HUES48 (cell line): ENCODE measurements around the gene THAP4.
A peak's percentile ranks its signal among the peaks of the same experiment; 100 is the strongest.

Source experiments
- H3K27ac ChIP-seq: one replicate; pipeline ENCODE4 v1.7.0; 2013; ENCODE audit warnings: low read depth, low read length, inconsistent platforms
- H3K27me3 ChIP-seq: 2 replicates; pipeline ENCODE4 v1.6.1; 2013; ENCODE audit warnings: mild to moderate bottlenecking, low read length; ENCODE audit not compliant: control insufficient read depth, insufficient read depth
- H3K36me3 ChIP-seq: 2 replicates; pipeline ENCODE4 v1.6.1; 2013; ENCODE audit warnings: low read length; ENCODE audit not compliant: control insufficient read depth, insufficient read depth
- H3K4me1 ChIP-seq: 2 replicates; pipeline ENCODE4 v1.6.1; 2013; ENCODE audit warnings: mild to moderate bottlenecking, low read length; ENCODE audit not compliant: control insufficient read depth, insufficient read depth
- H3K4me3 ChIP-seq: 2 replicates; pipeline ENCODE4 v1.5.1; 2013; ENCODE audit warnings: mild to moderate bottlenecking, low read depth, low read length
- H3K9ac ChIP-seq: 2 replicates; pipeline ENCODE4 v1.6.1; 2013; ENCODE audit warnings: mild to moderate bottlenecking, low read depth, low read length, moderate library complexity
- H3K9me3 ChIP-seq: 2 replicates; pipeline ENCODE4 v1.6.1; 2013; ENCODE audit warnings: low read length; ENCODE audit not compliant: control insufficient read depth, insufficient read depth

Gene THAP4

GRCh38 chr2:241673797-241674725 lies 37.1 kb upstream of the THAP4 start:
- Histone ChIP-seq H3K9ac (no peak overlapping the region), H3K9me3 (no peaks in the 10 kb centered on the region), H3K4me1 (no peaks in the 10 kb centered on the region), H3K36me3 (peaks cover 70% of the 10 kb centered on the region), H3K27ac (peak overlapping the region; percentile 21), H3K27me3 (no peaks in the 10 kb centered on the region), H3K4me3 (no peak overlapping the region)

- Histone ChIP-seq H3K27ac (no peak overlapping the region), H3K36me3 (peaks cover 70% of the 10 kb centered on the region), H3K4me1 (no peaks in the 10 kb centered on the region)
These were observed 36.3 kb upstream of the THAP4 start for GRCh38 chr2:241673189-241673663.

DNA sequence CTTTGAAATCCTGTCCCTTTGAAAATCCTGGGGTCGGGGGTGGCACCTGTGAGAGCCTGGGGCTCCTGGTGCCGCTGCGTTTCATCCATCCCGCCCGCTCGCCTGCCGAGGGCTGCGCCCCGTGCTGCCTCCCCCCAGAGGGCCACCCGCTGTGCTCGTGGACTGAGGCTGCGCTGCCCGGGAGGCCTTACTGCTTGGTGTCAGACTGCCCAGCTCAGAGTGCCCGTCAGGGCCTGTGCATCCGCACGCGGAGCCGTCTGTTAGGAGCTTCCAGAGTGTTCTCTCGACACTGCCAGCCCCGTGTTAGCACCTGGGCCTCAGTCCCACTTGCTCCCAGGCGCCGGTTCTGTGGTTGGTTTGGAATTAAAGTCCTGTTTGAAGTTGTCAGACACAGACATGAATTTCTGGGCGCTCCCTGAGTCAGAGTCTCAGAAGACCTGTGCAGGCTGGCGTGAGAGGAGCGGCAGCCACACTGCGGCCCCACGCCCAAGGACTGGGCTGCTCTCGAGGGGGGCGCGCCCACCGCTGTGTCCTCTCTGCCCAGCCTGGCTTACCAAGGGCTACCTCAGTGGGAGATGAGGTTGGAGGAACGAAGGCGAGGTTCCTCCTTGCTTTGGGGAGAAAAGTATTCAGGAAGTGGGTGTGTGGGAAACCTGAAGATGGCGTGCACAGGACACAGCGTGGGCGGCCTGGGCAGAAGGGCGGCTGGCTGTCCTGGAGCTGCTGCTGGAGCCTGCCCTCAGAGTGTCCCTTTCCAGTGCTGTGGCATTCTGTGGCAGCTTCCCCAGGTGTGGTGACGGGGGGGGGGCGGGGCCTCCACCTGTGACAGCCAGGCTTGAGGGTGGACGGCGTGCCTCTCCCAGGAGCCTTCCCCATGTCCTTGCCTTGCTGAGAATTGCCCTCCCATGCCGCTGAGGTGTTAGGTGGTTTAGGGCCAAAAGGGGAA lies 35.6 kb upstream of the THAP4 start:
- H3K27ac ChIP-seq = no peak overlapping the region
- H3K9ac ChIP-seq = no peak overlapping the region
- H3K36me3 ChIP-seq = peaks cover 70% of the 10 kb centered on the region
- H3K4me3 ChIP-seq = no peak overlapping the region
- no peaks in the 10 kb centered on the region for H3K27me3 ChIP-seq
- no peaks in the 10 kb centered on the region for H3K4me1 ChIP-seq
- no peaks in the 10 kb centered on the region for H3K9me3 ChIP-seq

More at GRCh38 chr2:241673189-241673663, 36.3 kb upstream of the THAP4 start:
- H3K4me3 ChIP-seq = no peak overlapping the region
- no peak overlapping the region for H3K9ac ChIP-seq
- no peaks in the 10 kb centered on the region for H3K9me3 ChIP-seq
- H3K27me3 ChIP-seq = no peaks in the 10 kb centered on the region

GRCh38 chr2:241671457-241672240 lies 34.7 kb upstream of the THAP4 start:
- H3K4me1 ChIP-seq = no peaks in the 10 kb centered on the region
- no peaks in the 10 kb centered on the region for H3K9me3 ChIP-seq
- H3K4me3 ChIP-seq = no peak overlapping the region
- no peak overlapping the region for H3K27ac ChIP-seq
- H3K9ac ChIP-seq = no peak overlapping the region
- H3K27me3 ChIP-seq = no peaks in the 10 kb centered on the region
- peaks cover 65% of the 10 kb centered on the region for H3K36me3 ChIP-seq

GRCh38 chr2:241670333-241671110 lies 33.6 kb upstream of the THAP4 start:
- no peak overlapping the region for H3K27ac ChIP-seq
- no peak overlapping the region for H3K4me3 ChIP-seq
- no peaks in the 10 kb centered on the region for H3K9me3 ChIP-seq
- H3K27me3 ChIP-seq = no peaks in the 10 kb centered on the region
- no peaks in the 10 kb centered on the region for H3K4me1 ChIP-seq
- no peak overlapping the region for H3K9ac ChIP-seq
- H3K36me3 ChIP-seq = peaks cover 56% of the 10 kb centered on the region

GRCh38 chr2:241668839-241669238 lies 31.9 kb upstream of the THAP4 start:
- Histone ChIP-seq H3K4me1 (0 out of 2 replicates have a peak, but pooled peaks cover 2% of the 10 kb centered on the region), H3K4me3 (no peak overlapping the region), H3K36me3 (peaks cover 49% of the 10 kb centered on the region), H3K9me3 (no peaks in the 10 kb centered on the region), H3K27ac (no peak overlapping the region), H3K9ac (no peak overlapping the region), H3K27me3 (no peaks in the 10 kb centered on the region)

- H3K4me1 ChIP-seq = 0 out of 2 replicates have a peak, but pooled peaks cover 2% of the 10 kb centered on the region
- H3K27ac ChIP-seq = no peak overlapping the region
- no peak overlapping the region for H3K4me3 ChIP-seq
- no peaks in the 10 kb centered on the region for H3K27me3 ChIP-seq
- no peaks in the 10 kb centered on the region for H3K9me3 ChIP-seq
- H3K9ac ChIP-seq = no peak overlapping the region
- peaks cover 49% of the 10 kb centered on the region for H3K36me3 ChIP-seq
These were observed 31.4 kb upstream of the THAP4 start for GRCh38 chr2:241668354-241668753.

- H3K9ac ChIP-seq = no peak overlapping the region
- no peaks in the 10 kb centered on the region for H3K9me3 ChIP-seq
- H3K4me3 ChIP-seq = no peak overlapping the region
- peaks cover 41% of the 10 kb centered on the region for H3K36me3 ChIP-seq
- 0 out of 2 replicates have a peak, but pooled peaks cover 2% of the 10 kb centered on the region for H3K4me1 ChIP-seq
- H3K27me3 ChIP-seq = no peaks in the 10 kb centered on the region
- H3K27ac ChIP-seq = no peak overlapping the region
These were observed 29.9 kb upstream of the THAP4 start for GRCh38 chr2:241666627-241667400.

- H3K36me3 ChIP-seq = peaks cover 45% of the 10 kb centered on the region
- H3K9ac ChIP-seq = no peak overlapping the region
- no peak overlapping the region for H3K27ac ChIP-seq
- 0 out of 2 replicates have a peak, but pooled peaks cover 2% of the 10 kb centered on the region for H3K4me1 ChIP-seq
- H3K4me3 ChIP-seq = no peak overlapping the region
- H3K9me3 ChIP-seq = no peaks in the 10 kb centered on the region
- no peaks in the 10 kb centered on the region for H3K27me3 ChIP-seq
These were observed 28.9 kb upstream of the THAP4 start for GRCh38 chr2:241665731-241666440.
